ENCODE measurements around the gene PTPRC. TPM values are rescaled to one million over a fixed set of nuclear protein-coding genes. Genes with fewer than 3 reads are reported as not detected.

PTPRC gene
- total RNA-seq, 1 experiment from 2014 or later, result not detected

DNA sequence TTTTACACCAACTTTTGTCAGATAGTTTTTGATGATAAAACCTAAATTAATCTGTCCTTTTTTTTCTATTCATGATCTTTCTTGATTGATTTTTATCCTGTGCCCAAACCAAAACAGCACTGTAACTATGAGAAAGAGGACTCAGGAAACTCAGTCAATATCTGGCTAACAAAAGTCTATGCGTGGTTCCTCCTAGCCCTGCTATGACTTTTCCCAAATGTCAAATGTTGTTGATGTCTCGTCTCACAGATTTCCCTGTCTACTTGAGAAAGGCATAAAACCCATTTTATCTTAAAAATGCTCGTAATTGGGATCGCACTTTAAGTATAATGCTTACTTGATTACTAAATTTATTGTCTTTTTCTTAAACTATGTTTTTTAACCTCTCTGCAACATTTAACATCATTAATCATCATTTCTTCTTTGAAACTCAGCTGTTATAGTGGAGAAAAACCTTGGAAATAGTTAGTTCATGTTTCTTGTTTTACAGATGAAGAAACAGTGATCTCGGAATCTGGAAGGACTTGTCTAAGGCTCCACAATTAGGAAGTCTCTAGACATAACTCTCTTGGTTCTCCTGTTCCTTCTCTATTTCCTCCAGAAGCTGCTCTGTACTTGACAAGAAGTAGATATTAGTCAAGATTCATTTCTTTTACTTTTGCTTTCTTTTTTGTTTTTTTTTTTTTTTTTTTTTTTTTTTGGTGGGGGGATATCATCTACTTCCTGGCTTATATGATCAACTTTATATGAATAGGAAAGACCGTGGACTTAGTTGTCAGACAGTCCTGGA lies 26.2 kb upstream of the PTPRC start:
- Histone ChIP-seq H3K4me1 (ENCODE audit: insufficient read depth, low read length, poor library complexity, severe bottlenecking) (no peaks in the 10 kb centered on the region), H3K27me3 (replicated peaks; ENCODE audit: insufficient read depth, low read depth, low read length, poor library complexity) (no peaks in the 10 kb centered on the region), H3K9me3 (ENCODE audit: low read depth, low read length, poor library complexity, severe bottlenecking) (no peaks in the 10 kb centered on the region), H3K4me3 (ENCODE audit: low read depth, low read length, poor library complexity, severe bottlenecking) (no peak overlapping the region), H3K36me3 (ENCODE audit: insufficient read depth, low read length, poor library complexity, severe bottlenecking) (no peaks in the 10 kb centered on the region), H3K27ac (ENCODE audit: low read depth, low read length, poor library complexity, severe bottlenecking) (no peak overlapping the region)
- no peak for TF ChIP-seq EZH2 (IDR thresholded peaks at IDR 0.05; ENCODE audit: borderline replicate concordance, low read depth, low read length, poor library complexity, severe bottlenecking)
- TF ChIP-seq, protein P1, sequence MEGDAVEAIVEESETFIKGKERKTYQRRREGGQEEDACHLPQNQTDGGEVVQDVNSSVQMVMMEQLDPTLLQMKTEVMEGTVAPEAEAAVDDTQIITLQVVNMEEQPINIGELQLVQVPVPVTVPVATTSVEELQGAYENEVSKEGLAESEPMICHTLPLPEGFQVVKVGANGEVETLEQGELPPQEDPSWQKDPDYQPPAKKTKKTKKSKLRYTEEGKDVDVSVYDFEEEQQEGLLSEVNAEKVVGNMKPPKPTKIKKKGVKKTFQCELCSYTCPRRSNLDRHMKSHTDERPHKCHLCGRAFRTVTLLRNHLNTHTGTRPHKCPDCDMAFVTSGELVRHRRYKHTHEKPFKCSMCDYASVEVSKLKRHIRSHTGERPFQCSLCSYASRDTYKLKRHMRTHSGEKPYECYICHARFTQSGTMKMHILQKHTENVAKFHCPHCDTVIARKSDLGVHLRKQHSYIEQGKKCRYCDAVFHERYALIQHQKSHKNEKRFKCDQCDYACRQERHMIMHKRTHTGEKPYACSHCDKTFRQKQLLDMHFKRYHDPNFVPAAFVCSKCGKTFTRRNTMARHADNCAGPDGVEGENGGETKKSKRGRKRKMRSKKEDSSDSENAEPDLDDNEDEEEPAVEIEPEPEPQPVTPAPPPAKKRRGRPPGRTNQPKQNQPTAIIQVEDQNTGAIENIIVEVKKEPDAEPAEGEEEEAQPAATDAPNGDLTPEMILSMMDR (conservative IDR thresholded peaks at IDR 0.05; ENCODE audit: low read depth, low read length), result no peak
- BruUV-seq (replicated peaks), result no TSS peak
- ChIA-PET CTCF (no interaction called here), POLR2A (ENCODE audit: low non-redundant PET) (no interaction called here)
- intact Hi-C loops (cut with micrococcal nuclease; ENCODE audit: unreplicated experiment), result no loop called here
- DNase-seq (ENCODE audit: low spot score), result no peak

DNA sequence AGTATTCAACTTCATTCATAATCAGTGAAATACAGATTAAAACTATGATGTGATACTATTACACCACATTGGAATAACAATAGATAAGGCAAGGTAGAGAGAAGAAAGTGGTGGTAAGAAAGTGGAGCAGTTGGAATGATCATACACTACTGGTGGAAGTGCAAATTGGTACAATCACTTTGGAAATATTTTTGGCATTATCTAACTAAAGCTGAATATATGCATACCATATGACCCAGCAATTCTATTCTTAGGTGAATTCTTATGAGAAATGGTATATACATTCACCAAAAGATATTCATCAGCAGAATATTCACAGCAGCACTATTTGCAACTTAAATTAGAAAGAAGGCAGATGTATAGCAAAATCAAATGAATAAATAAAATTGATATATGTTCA lies 21.4 kb upstream of the PTPRC start:
- no TSS peak for BruUV-seq (replicated peaks)
- no peak overlapping the region for H3K4me3 ChIP-seq (ENCODE audit: low read depth, low read length, poor library complexity, severe bottlenecking)
- CTCF ChIA-PET, result no interaction called here
- H3K27me3 ChIP-seq (replicated peaks; ENCODE audit: insufficient read depth, low read depth, low read length, poor library complexity), result no peaks in the 10 kb centered on the region
- no peaks in the 10 kb centered on the region for H3K9me3 ChIP-seq (ENCODE audit: low read depth, low read length, poor library complexity, severe bottlenecking)
- H3K36me3 ChIP-seq (ENCODE audit: insufficient read depth, low read length, poor library complexity, severe bottlenecking), result no peaks in the 10 kb centered on the region
- H3K27ac ChIP-seq (ENCODE audit: low read depth, low read length, poor library complexity, severe bottlenecking), result no peak overlapping the region
- DNase-seq (ENCODE audit: low spot score), result no peak
- H3K4me1 ChIP-seq (ENCODE audit: insufficient read depth, low read length, poor library complexity, severe bottlenecking), result no peaks in the 10 kb centered on the region
- POLR2A ChIA-PET (ENCODE audit: low non-redundant PET), result no interaction called here
- intact Hi-C loops (cut with micrococcal nuclease; ENCODE audit: unreplicated experiment), result no loop called here
- TF ChIP-seq EZH2 (IDR thresholded peaks at IDR 0.05; ENCODE audit: borderline replicate concordance, low read depth, low read length, poor library complexity, severe bottlenecking), result no peak
- TF ChIP-seq, protein P1 (conservative IDR thresholded peaks at IDR 0.05; ENCODE audit: low read depth, low read length), result no peak

DNA sequence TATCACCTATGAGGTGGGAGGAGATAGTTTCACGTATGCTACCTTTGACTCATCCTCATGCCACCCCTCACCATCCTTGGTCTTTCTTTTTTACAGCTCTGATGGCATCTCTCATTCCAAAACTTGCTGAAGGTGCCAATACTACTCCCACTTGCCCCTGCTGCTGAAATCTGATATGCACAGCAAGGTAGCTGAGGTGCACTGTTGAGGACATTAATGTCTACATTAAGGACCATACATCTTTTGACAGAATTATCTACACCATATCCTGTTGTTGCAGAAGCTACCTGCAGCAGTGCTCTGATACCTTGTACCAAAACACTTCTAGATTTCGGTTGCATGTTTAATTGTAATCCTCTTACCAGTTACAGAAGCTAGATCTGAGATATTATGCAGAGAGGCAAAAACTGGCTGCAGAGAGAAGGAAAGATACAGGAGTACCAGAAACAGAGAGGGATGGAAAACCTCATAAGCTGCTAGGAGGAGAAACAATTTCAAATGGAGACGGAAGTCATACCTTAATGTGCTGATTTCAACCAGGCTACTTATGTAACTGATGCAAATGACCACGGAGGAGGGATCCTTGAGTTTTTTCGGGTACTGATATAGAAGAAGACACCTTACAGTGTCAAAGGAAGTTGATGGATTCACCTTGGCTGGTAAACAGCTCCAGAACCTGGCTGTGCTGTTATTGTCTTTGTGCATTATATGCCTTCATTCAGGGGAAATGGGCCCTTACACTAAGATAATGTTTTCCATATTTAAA lies 19.3 kb upstream of the PTPRC start:
- TF ChIP-seq, protein P1 (conservative IDR thresholded peaks at IDR 0.05; ENCODE audit: low read depth, low read length), result no peak
- no peak for TF ChIP-seq EZH2 (IDR thresholded peaks at IDR 0.05; ENCODE audit: borderline replicate concordance, low read depth, low read length, poor library complexity, severe bottlenecking)
- ChIA-PET POLR2A (ENCODE audit: low non-redundant PET) (no interaction called here), CTCF (no interaction called here)
- Histone ChIP-seq H3K9me3 (ENCODE audit: low read depth, low read length, poor library complexity, severe bottlenecking) (no peaks in the 10 kb centered on the region), H3K4me1 (ENCODE audit: insufficient read depth, low read length, poor library complexity, severe bottlenecking) (no peaks in the 10 kb centered on the region), H3K27ac (ENCODE audit: low read depth, low read length, poor library complexity, severe bottlenecking) (no peak overlapping the region), H3K36me3 (ENCODE audit: insufficient read depth, low read length, poor library complexity, severe bottlenecking) (no peaks in the 10 kb centered on the region), H3K4me3 (ENCODE audit: low read depth, low read length, poor library complexity, severe bottlenecking) (no peak overlapping the region), H3K27me3 (replicated peaks; ENCODE audit: insufficient read depth, low read depth, low read length, poor library complexity) (no peaks in the 10 kb centered on the region)
- no TSS peak for BruUV-seq (replicated peaks)
- intact Hi-C loops (cut with micrococcal nuclease; ENCODE audit: unreplicated experiment), result no loop called here
- DNase-seq (ENCODE audit: low spot score), result no peak

All from A673 (cell line).